ENCODE measurements around the gene NUP160. TPM values are rescaled to one million over a fixed set of nuclear protein-coding genes. Genes with fewer than 3 reads are reported as not detected.
A peak's percentile ranks its signal among the peaks of the same experiment; 100 is the strongest.

NUP160 gene
- total RNA-seq, 1 experiment from 2014 or later = 89.9 TPM

- no peak for TF ChIP-seq FOXP4 (CRISPR knock-in tag; IDR thresholded peaks at IDR 0.05)
- TF ChIP-seq, protein P1, sequence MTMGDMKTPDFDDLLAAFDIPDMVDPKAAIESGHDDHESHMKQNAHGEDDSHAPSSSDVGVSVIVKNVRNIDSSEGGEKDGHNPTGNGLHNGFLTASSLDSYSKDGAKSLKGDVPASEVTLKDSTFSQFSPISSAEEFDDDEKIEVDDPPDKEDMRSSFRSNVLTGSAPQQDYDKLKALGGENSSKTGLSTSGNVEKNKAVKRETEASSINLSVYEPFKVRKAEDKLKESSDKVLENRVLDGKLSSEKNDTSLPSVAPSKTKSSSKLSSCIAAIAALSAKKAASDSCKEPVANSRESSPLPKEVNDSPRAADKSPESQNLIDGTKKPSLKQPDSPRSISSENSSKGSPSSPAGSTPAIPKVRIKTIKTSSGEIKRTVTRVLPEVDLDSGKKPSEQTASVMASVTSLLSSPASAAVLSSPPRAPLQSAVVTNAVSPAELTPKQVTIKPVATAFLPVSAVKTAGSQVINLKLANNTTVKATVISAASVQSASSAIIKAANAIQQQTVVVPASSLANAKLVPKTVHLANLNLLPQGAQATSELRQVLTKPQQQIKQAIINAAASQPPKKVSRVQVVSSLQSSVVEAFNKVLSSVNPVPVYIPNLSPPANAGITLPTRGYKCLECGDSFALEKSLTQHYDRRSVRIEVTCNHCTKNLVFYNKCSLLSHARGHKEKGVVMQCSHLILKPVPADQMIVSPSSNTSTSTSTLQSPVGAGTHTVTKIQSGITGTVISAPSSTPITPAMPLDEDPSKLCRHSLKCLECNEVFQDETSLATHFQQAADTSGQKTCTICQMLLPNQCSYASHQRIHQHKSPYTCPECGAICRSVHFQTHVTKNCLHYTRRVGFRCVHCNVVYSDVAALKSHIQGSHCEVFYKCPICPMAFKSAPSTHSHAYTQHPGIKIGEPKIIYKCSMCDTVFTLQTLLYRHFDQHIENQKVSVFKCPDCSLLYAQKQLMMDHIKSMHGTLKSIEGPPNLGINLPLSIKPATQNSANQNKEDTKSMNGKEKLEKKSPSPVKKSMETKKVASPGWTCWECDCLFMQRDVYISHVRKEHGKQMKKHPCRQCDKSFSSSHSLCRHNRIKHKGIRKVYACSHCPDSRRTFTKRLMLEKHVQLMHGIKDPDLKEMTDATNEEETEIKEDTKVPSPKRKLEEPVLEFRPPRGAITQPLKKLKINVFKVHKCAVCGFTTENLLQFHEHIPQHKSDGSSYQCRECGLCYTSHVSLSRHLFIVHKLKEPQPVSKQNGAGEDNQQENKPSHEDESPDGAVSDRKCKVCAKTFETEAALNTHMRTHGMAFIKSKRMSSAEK (CRISPR knock-in tag; IDR thresholded peaks at IDR 0.05; ENCODE audit: borderline replicate concordance) = no peak
Observed at GRCh38 chr11:47847537-47847891, 636 bp downstream of the NUP160 start (continued).

GRCh38 chr11:47846998-47847397, 1.2 kb downstream of the NUP160 start:
- H3K27me3 Mint-ChIP-seq (ENCODE audit: low read depth) = no peaks in the 10 kb centered on the region
- H3K36me3 Mint-ChIP-seq = peaks cover 17% of the 10 kb centered on the region
- ChIA-PET POLR2A (interaction anchor here (0.6 kb wide), 1 partner anchor 285 kb away, joined by 4 read pairs; no protein-coding TSS in a partner anchor), CTCF (no interaction called here)
- peak overlapping the region; percentile 99 for H3K4me3 Mint-ChIP-seq
- H3K27ac Mint-ChIP-seq = peak overlapping the region; percentile 71
- DNase-seq (ENCODE audit: low spot score) = no peak
- H3K4me1 Mint-ChIP-seq = peaks cover 18% of the 10 kb centered on the region
- TF ChIP-seq SMAD3 (CRISPR knock-in tag; IDR thresholded peaks at IDR 0.05; ENCODE audit: borderline replicate concordance) (no peak), NFYB (CRISPR knock-in tag; conservative IDR thresholded peaks at IDR 0.05; ENCODE audit: low read depth) (no peak), GABPB1 (CRISPR knock-in tag; IDR thresholded peaks at IDR 0.05) (no peak), ZNF512 (CRISPR knock-in tag; IDR thresholded peaks at IDR 0.05; ENCODE audit: borderline replicate concordance) (no peak), ZNF317 (CRISPR knock-in tag; IDR thresholded peaks at IDR 0.05; ENCODE audit: borderline replicate concordance, low read depth) (no peak), JAZF1 (CRISPR knock-in tag; IDR thresholded peaks at IDR 0.05) (no peak), FOXP1 (CRISPR knock-in tag; IDR thresholded peaks at IDR 0.05; ENCODE audit: borderline replicate concordance) (no peak), SP1 (CRISPR knock-in tag; conservative IDR thresholded peaks at IDR 0.05) (no peak)
- TF ChIP-seq, protein P2, sequence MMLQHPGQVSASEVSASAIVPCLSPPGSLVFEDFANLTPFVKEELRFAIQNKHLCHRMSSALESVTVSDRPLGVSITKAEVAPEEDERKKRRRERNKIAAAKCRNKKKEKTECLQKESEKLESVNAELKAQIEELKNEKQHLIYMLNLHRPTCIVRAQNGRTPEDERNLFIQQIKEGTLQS (CRISPR knock-in tag; conservative IDR thresholded peaks at IDR 0.05) = no peak
- TF ChIP-seq, protein P3, sequence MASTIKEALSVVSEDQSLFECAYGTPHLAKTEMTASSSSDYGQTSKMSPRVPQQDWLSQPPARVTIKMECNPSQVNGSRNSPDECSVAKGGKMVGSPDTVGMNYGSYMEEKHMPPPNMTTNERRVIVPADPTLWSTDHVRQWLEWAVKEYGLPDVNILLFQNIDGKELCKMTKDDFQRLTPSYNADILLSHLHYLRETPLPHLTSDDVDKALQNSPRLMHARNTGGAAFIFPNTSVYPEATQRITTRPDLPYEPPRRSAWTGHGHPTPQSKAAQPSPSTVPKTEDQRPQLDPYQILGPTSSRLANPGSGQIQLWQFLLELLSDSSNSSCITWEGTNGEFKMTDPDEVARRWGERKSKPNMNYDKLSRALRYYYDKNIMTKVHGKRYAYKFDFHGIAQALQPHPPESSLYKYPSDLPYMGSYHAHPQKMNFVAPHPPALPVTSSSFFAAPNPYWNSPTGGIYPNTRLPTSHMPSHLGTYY (CRISPR knock-in tag; IDR thresholded peaks at IDR 0.05) = no peak
- TF ChIP-seq, protein P4, sequence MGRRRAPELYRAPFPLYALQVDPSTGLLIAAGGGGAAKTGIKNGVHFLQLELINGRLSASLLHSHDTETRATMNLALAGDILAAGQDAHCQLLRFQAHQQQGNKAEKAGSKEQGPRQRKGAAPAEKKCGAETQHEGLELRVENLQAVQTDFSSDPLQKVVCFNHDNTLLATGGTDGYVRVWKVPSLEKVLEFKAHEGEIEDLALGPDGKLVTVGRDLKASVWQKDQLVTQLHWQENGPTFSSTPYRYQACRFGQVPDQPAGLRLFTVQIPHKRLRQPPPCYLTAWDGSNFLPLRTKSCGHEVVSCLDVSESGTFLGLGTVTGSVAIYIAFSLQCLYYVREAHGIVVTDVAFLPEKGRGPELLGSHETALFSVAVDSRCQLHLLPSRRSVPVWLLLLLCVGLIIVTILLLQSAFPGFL (CRISPR knock-in tag; IDR thresholded peaks at IDR 0.05; ENCODE audit: borderline replicate concordance) = no peak
- H3K9me3 Mint-ChIP-seq = no peaks in the 10 kb centered on the region
- no peak for ATAC-seq
